Upper lobe of right lung (tissue), 1 donor: Measurements from ENCODE around the gene TNFRSF19. TPM values are rescaled to one million over a fixed set of nuclear protein-coding genes. Genes with fewer than 3 reads are reported as not detected.

Experiments
- ATAC-seq: fragments of 200-7000 bp; cut with Tn5 transposase; one replicate; pipeline ENCODE4 v1.9.1; 2020; ENCODE audit warnings: mild to moderate bottlenecking, moderate library complexity
- DNase-seq: peaks from one replicate; pipeline ENCODE4 v3.0.0-alpha.2; 2020
- H3K27ac ChIP-seq: fragments of 200-600 bp; one replicate; pipeline ENCODE4 v1.8.0; 2022
- H3K27me3 ChIP-seq: fragments of 200-600 bp; one replicate; pipeline ENCODE4 v1.8.0; 2022; ENCODE audit warnings: mild to moderate bottlenecking
- H3K36me3 ChIP-seq: fragments of 200-600 bp; one replicate; pipeline ENCODE4 v1.8.0; 2022
- H3K4me1 ChIP-seq: fragments of 200-600 bp; one replicate; pipeline ENCODE4 v1.8.0; 2022
- H3K4me3 ChIP-seq: fragments of 200-600 bp; one replicate; pipeline ENCODE4 v1.8.0; 2022; ENCODE audit warnings: mild to moderate bottlenecking
- H3K9me3 ChIP-seq: fragments of 200-600 bp; one replicate; pipeline ENCODE4 v1.8.0; 2022
- CTCF ChIP-seq: fragments of 200-600 bp; IDR thresholded peaks from one replicate; pipeline ENCODE4 v1.8.0; 2022; ENCODE audit warnings: antibody characterized with exemption
- intact Hi-C: fragments of 100-400 bp; cut with DNase I; formaldehyde crosslinking; loops from one replicate; pipeline ENCODE4 v1.11.0; 2022
- total RNA-seq: library from RNA; stranded (reverse); fragmentation: NEBNext Ultra II Directional; extraction: Animal tissue kit (Norgen Biotek cat#: 25700); gene quantifications from one replicate; pipeline ENCODE4 v1.2.1, GENCODE V29; 2021
- donor health status: DM: no; HTN: yes; CAD: no; lungs with severe emphysema.

The TNFRSF19 gene
- total RNA-seq, 1 donor from 2014 or later = 17.9 TPM

- no peaks in the 10 kb centered on the region for H3K9me3 ChIP-seq
- no peak overlapping the region for H3K27ac ChIP-seq
- H3K36me3 ChIP-seq = no peaks in the 10 kb centered on the region
- intact Hi-C loops = no loop called here
- TF ChIP-seq CTCF = no peak
- ATAC-seq = no peak
- DNase-seq = no peak
- no peak overlapping the region for H3K4me3 ChIP-seq
- H3K27me3 ChIP-seq = no peaks in the 10 kb centered on the region
- H3K4me1 ChIP-seq = no peaks in the 10 kb centered on the region
Measured at GRCh38 chr13:23622985-23623384, 52.8 kb downstream of the TNFRSF19 start.

- Histone ChIP-seq H3K27me3 (no peaks in the 10 kb centered on the region), H3K4me1 (no peaks in the 10 kb centered on the region), H3K27ac (no peak overlapping the region), H3K36me3 (no peaks in the 10 kb centered on the region), H3K4me3 (no peak overlapping the region), H3K9me3 (no peaks in the 10 kb centered on the region)
- intact Hi-C loops = no loop called here
- no peak for TF ChIP-seq CTCF
- no peak for DNase-seq
- ATAC-seq = no peak
Measured at GRCh38 chr13:23623394-23623793, 53.2 kb downstream of the TNFRSF19 start.

GRCh38 chr13:23626700-23627099 lies 56.5 kb downstream of the TNFRSF19 start:
- Histone ChIP-seq H3K36me3 (no peaks in the 10 kb centered on the region), H3K4me3 (no peak overlapping the region), H3K27me3 (no peaks in the 10 kb centered on the region), H3K27ac (no peak overlapping the region), H3K9me3 (no peaks in the 10 kb centered on the region), H3K4me1 (no peaks in the 10 kb centered on the region)
- no peak for TF ChIP-seq CTCF
- ATAC-seq = no peak
- intact Hi-C loops = no loop called here
- no peak for DNase-seq

- ATAC-seq = no peak
- DNase-seq = no peak
- no peak for TF ChIP-seq CTCF
- H3K27ac ChIP-seq = no peak overlapping the region
- intact Hi-C loops = no loop called here
- no peaks in the 10 kb centered on the region for H3K27me3 ChIP-seq
- H3K4me3 ChIP-seq = no peak overlapping the region
- H3K36me3 ChIP-seq = no peaks in the 10 kb centered on the region
- H3K4me1 ChIP-seq = no peaks in the 10 kb centered on the region
- no peaks in the 10 kb centered on the region for H3K9me3 ChIP-seq
Measured at GRCh38 chr13:23627410-23627809, 57.2 kb downstream of the TNFRSF19 start.

- DNase-seq = no peak
- no peak for ATAC-seq
- H3K4me3 ChIP-seq = no peak overlapping the region
- H3K9me3 ChIP-seq = no peaks in the 10 kb centered on the region
- H3K4me1 ChIP-seq = no peaks in the 10 kb centered on the region
- no peak for TF ChIP-seq CTCF
- no peaks in the 10 kb centered on the region for H3K36me3 ChIP-seq
- no peaks in the 10 kb centered on the region for H3K27me3 ChIP-seq
- intact Hi-C loops = no loop called here
- H3K27ac ChIP-seq = no peak overlapping the region
Measured at GRCh38 chr13:23628250-23628649, 58.0 kb downstream of the TNFRSF19 start.

- intact Hi-C loops = no loop called here
- H3K9me3 ChIP-seq = no peaks in the 10 kb centered on the region
- no peaks in the 10 kb centered on the region for H3K36me3 ChIP-seq
- DNase-seq (no peak), ATAC-seq (no peak)
- TF ChIP-seq CTCF = no peak
- no peak overlapping the region for H3K4me3 ChIP-seq
- H3K4me1 ChIP-seq = no peaks in the 10 kb centered on the region
- no peak overlapping the region for H3K27ac ChIP-seq
- H3K27me3 ChIP-seq = no peaks in the 10 kb centered on the region
Measured at GRCh38 chr13:23628765-23629565, 58.8 kb downstream of the TNFRSF19 start.
